GM21367 (cell line): ENCODE data around the gene HES2.
"Not testable (repeated sequence)": the region's sequence is repeated elsewhere in the genome, so short reads cannot be mapped to it uniquely, and the experiment has no call there.

Source experiments
- ATAC-seq: cut with Tn5 transposase; IDR thresholded peaks from one replicate; pipeline ENCODE4 v1.9.1; 2021; ENCODE audit not compliant: unreplicated experiment

The HES2 gene

GRCh38 chr1:6437012-6437700 lies 17.4 kb upstream of the HES2 start:
- not testable (repeated sequence) for ATAC-seq

- not testable (repeated sequence) for ATAC-seq
These were observed 16.6 kb upstream of the HES2 start for GRCh38 chr1:6436277-6436676.

GRCh38 chr1:6435547-6435946 lies 15.8 kb upstream of the HES2 start:
- ATAC-seq: no peak

- ATAC-seq: no peak
These were observed 15.4 kb upstream of the HES2 start for GRCh38 chr1:6435129-6435528.

GRCh38 chr1:6434186-6434585 lies 14.5 kb upstream of the HES2 start:
- ATAC-seq: no peak

GRCh38 chr1:6431645-6432579 lies 12.2 kb upstream of the HES2 start:
- not testable (repeated sequence) for ATAC-seq

- ATAC-seq: not testable (repeated sequence)
These were observed 10.1 kb upstream of the HES2 start for GRCh38 chr1:6429660-6430411.

GRCh38 chr1:6428453-6428852 lies 8.7 kb upstream of the HES2 start:
- ATAC-seq: not testable (repeated sequence)

GRCh38 chr1:6427441-6428390 lies 8.0 kb upstream of the HES2 start:
- no peak for ATAC-seq

GRCh38 chr1:6426972-6427350 lies 7.2 kb upstream of the HES2 start:
- ATAC-seq: no peak

- no peak for ATAC-seq
These were observed 6.7 kb upstream of the HES2 start for GRCh38 chr1:6426277-6426971.

GRCh38 chr1:6425658-6426057 lies 5.9 kb upstream of the HES2 start:
- ATAC-seq: no peak

- ATAC-seq: no peak
These were observed 5.2 kb upstream of the HES2 start, which contains the start of gene ESPN for GRCh38 chr1:6424619-6425593. TSS of gene ESPN (plus strand) at chr1:6424776. CDS start at chr1:6424956, 180 bp downstream.

- ATAC-seq: no peak
These were observed 4.4 kb upstream of the HES2 start for GRCh38 chr1:6424000-6424565.

GRCh38 chr1:6423321-6423999 lies 3.7 kb upstream of the HES2 start:
- no peak for ATAC-seq

GRCh38 chr1:6421266-6421665 lies 1.5 kb upstream of the HES2 start:
- no peak for ATAC-seq

- ATAC-seq: no peak
These were observed 829 bp upstream of the HES2 start for GRCh38 chr1:6420454-6421042.
